RCC 7860 (cell line): ENCODE results near the gene VAC14.

Experiments used
- DNase-seq: peaks from one replicate; pipeline ENCODE4 v3.0.0-alpha.2; 2015; ENCODE audit warnings: low spot score
- FAIRE-seq: peaks from 2 replicates; lab custom pipeline; 2012; peaks lifted over from hg19 to GRCh38; lab: Jason Lieb, UNC

The VAC14 gene

DNA sequence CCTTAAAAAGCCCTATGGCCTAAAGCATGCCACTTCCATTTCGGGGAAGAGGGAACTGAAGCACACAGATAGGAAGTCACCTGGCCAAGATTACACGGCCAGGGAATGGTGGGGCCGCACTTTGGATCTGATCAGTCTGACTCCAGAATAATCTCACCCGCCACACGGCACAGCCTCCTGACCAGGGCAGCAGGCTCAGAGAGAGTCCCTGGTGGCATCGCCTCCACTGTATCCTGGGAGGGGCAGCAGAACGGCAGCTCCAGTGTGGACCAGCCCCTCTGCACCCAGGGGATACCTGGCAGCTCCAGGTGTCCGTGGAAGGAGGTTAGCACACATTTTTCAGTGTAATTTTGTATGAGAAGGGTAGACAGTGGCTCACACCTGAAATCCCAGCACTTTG, 35.5 kb downstream of the VAC14 start:
- DNase-seq, result no peak
- no peak for FAIRE-seq

DNA sequence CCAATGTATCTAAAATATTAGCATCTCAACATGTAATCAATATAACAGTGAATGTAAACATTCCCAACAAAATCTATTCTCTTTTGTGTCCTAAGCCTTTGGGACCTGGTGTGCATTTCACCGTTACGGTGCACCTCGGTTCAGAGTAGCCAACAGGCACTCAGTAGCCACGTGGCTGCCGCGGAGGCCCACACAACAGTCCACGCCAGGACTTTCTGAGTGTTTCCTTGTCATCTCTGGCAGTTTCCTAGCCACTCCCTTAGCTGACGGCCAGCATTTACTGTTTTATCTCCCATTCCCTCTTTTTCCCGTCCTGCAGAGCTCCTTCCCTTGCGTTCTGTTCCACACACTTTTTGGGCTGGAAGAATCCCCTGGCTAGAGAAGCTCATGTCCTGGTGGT, 36.3 kb downstream of the VAC14 start:
- no peak for DNase-seq
- FAIRE-seq, result no peak

DNA sequence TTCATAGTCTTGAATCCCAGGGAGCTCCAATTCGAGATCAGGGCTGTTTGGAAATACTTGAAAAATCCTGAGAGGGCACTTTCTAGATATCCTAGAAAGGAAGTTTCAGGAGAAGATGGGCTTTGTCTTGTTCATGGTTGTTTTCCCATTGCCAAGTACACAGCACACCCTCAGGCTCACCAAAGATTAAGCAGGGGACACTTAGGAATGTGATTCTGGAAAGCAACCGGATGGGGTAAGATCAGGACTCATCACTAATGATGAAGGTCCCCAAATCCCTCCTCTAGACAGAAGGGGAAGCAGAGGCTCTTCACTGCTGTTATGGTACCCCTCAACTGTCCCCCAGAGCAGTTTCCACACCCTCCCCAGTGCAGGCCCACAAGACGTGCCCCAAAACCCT, 40.7 kb downstream of the VAC14 start:
- FAIRE-seq (no peak), DNase-seq (no peak)

DNA sequence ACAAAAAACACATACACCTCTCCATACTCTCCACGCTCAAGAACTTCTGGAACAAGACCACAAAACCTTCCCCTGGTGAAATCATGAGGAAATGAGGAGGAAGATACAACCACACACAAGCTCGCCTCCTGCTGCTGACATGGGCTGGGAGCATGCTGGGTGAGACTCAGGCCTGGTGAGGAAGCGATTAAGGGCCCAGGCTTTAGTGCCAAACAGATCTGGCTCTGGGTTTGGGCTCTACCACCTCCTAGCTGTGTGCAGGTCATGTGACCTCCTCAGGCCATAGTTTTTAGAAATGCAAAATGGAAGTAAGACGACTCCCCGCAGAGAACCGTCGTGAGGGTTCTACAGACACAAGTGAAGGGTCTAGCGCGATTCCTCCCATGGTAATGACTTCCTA, 41.3 kb downstream of the VAC14 start:
- no peak for FAIRE-seq
- no peak for DNase-seq

DNA sequence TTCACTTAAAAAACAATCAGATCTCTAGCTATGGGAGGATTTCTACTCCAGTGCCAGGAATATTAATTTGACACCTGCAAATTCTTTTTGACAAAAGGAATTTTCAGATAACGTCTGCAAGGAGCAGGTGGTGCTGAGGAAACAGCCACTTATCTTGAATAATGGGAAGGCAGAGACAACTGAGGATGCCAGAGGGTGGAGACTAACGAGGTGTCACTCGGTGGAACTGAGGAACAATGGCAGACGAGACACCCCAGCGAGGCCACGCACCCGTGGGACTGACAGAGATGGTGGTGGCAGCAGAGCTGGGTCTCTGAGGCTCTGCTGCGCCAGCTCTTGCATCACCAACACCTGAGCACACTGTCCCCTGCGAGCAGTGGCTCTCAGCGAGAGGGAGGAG, 42.2 kb downstream of the VAC14 start:
- FAIRE-seq, result no peak
- DNase-seq, result no peak

DNA sequence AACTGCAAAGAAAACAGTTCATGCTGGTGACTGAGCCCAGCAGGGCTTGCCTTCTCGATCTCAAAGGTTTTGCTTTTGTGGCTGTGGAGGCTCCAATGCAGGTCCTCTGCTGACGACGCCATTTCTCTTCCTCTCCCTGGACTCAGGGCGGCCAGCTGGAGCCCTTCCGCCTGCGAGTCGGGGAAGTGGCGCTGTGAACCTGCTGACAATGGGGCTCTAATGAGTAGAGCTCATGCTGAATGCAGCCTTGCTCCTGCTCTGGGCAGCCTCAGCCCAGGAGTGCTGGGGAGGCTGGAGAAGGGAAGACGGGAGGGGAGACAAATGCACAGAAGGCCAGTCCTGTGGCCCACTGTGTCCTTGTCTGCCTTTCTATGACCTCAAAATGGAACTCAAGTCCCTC, 43.8 kb downstream of the VAC14 start:
- FAIRE-seq, result no peak

DNA sequence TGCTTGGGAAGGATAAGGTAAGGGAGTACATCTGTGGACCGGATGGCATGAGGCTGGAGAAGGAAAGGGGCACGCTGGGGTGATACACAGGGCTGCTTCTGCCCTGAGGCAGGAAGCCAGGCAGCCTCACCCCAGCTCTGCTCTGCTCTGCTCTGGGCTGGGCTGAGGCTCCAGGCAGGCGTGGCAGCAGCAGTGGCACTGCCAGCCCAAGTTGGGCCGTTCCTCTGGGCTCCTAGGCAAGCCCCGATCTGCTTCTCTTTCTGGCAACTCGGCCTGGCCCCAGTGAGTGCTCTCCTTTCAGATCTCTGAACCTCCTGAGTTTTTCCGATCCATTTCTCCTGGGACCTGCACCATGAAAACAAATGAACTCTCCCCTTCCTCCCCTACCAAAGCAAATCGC, 44.9 kb downstream of the VAC14 start:
- no peak for DNase-seq
- no peak for FAIRE-seq

More for the DNA sequence above, 43.8 kb downstream of the VAC14 start:
- DNase-seq, result no peak

DNA sequence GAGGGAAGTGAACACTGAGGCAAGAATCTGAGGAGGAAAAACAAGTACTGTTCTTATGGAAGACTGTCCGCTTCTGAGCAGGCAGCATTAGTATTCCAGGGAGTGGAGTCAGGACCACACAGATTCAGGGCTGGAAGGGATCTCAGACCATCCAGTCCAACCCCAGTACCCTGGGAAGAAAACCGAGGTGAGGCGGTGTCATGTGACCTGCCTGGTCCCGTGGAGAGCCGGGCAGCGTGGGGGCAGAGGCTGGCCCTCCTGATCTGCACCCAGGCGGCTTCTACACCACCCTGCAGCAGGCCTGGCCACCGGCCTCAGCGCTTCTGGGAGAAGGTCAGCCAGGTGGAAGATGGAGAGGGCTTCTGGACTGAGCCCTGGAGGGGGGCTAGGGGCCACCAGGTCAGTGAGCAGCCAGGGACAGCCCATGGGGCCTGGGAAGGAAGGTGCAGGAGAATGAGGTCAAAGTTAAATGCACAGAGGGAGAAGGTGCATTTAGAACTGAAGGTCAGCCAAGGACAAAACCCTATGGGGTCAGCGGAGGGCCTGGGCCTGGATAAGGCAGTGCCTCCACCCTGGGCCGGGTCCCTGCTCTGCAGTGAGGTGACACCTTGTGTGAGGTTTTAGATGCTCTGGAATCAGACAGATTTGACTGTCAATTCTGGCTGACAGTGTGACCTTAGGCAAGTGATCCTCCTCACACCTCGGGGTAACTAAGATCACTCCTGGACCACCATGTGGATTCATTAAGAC, 45.9 kb downstream of the VAC14 start:
- FAIRE-seq (no peak), DNase-seq (no peak)

DNA sequence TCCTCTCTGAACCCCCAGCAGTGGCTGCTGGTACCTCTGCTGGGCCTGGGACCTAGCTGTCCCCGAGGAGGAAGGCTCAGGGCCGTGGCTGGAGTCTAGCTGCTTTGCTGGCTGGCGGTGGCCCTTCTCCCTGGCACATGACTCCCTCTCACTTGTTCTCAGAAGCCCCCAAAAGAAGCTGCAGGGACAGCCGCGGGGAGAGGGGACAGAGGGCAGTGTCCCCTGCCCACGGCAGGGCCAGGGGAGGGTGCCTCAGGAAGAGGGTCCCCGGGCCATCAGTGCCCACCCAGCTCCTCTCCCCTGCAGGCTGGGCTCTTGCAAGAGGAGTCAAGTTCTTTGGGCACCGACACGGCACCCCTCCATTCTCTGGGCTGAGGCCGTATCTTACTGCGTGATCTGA, 46.6 kb downstream of the VAC14 start:
- no peak for FAIRE-seq
- no peak for DNase-seq

DNA sequence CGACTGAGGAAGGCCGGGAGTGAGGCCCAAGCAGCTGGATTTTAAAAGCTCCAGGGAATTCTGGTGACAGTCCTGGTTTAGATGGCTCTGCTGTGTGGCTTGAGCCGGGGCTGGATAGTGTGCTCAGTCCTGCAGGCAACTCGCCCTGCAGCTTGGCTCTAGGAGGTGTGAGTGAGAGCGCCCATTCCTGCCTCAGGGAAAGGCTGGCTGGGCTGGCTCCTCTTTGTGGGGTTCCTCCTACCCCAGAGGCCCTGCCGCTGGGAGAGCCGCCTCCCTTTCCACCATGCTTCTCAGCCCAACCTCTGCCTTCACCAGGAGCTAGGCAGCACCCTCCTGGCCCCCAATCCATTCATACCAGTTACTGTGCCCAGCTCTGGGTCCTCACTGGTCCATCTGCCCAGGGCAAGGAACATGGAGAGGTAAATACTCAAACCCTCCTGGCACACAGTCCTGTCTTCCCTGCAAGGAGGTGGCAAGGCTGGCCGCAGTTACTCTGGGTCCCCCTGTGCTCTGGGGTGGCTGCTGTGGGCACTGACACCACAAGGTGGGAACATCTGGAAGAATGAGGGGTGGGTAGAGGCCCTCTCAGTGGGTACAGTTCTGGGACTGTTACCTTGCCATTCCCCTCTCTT, 47.1 kb downstream of the VAC14 start:
- FAIRE-seq (no peak), DNase-seq (no peak)

DNA sequence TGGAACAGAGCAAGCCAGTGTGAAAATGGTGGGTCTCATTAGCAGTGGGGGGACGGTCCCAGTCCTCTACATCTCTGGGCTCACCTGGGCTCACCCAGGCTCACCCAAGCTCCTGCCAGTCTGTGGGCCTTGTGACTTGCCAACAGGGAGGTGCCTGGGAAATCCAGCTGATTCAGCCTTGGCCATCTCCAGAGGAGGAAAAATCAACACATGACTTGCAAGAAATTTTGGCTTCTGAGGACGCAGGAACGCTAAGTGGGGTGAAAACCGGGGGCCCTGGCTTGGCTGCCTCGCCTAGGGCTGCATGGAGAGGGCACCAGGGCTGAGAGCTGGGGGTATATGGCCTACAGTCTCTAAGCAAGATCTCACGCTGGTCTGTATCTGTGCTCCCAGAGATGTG, 47.7 kb downstream of the VAC14 start:
- FAIRE-seq, result no peak

DNA sequence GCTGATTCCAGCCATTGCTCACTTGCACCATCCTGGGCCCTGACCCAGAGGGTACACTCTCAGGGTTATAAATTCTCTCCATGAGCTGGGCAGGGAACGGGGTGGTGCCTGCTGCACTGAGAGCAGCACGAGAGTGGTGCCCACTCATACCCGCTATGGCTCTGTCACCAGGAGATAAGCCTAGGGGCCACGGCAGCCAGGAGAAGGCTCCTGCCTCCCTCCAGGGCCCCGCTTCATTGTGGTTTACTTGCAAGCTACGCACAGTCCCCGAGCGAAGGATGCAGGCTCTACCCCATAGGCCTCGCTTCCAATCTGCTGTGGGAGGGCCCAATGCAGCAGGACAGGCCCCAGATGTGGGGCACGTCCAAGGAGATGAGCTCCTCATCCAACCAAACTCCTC, 48.5 kb downstream of the VAC14 start:
- FAIRE-seq (no peak), DNase-seq (no peak)

More for the DNA sequence above, 47.7 kb downstream of the VAC14 start:
- DNase-seq, result no peak

DNA sequence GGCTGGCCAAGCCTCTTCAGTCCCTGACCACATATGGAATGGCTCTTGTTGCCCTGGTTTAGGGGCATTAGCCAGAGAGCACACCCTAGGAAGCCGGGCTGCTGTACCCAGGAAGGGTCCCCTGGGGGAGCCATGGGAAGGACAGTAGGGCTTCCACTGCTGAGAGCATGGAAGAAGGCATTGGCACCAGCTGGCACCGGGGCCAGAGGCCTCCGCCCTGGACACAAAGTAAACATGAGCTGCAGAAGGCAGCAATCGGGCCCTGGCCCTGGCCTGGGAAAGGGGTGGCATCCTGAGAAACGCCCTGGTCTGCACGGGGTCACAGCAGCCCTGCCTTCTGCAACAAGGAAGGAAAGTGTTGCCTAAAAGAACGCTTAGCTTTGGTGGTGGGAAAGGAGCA, 49.4 kb downstream of the VAC14 start:
- DNase-seq (no peak), FAIRE-seq (no peak)

DNA sequence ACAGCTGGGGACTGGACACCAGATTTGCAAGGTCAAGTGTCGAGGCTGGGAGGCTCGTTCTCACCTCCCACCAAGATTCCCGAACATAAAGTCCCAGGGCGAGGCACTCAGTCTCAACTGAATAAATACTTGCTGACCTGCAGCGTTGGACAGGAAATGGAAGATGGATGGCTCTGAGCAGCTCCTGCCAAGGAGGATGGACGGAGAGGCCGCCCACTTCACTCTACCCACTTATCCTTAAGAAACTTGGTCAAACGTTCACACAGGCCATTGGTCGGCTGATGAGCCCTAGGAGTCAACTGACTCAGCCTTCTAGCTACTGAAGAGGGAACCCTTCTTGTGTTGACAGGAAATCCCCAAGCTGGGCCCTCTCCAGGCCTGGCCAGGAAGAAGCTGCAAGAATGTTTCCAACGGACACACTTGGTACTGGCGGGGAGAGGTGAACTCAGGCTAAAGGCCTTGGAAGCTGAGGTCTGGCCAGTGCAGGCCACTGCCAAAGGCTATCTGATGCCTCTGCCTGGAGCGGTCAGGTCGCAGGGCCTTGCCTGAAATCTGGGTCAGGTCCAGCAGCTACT, 50.0 kb downstream of the VAC14 start:
- peak; percentile 97 for FAIRE-seq
- peak; percentile 97 for DNase-seq

DNA sequence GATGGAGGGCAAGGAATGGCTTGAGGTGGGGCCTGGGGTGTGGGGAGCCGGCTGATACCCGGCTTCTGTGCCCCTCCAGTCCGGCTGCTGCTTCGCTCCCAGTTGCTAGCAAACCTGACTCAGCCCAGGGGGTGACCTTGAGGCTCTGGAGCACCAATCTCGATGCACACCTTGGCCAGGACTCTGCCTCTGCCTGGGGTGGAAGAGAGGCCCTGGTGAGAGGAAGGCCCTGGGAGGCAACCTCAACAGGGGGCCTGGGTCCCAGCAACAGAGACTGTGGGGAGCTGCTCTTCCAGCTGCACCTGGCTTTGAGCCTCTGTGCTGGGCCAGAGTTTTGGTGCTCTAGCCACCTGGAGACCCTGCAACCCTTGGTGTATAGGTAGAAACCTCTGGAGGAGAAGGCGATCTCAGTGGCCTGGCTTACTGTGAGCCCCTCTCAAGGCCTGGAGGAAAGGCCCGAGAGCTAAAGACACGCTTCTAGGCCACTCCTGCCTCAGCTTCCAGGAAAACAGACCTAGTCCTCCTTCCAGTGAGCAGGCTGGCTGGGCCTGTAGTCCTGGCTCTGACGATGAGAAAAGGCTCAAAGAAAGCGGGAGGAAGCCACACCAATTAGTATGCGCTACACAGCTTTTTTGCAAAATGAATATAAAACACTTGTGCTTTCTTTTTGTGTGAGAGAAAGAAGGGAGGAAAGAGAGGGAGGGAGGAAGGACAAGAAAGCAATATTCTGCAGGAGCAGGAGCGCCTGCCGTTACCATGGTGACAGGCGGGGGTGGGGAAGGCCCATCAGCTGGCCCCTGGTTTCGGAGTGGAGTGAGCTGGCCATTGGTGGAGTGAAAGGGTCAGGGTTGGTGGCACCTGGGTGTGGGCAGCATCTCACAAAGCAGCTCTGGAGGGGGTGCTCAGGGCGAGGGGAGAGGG, 51.0 kb downstream of the VAC14 start:
- FAIRE-seq (no peak), DNase-seq (peak; percentile 22)

DNA sequence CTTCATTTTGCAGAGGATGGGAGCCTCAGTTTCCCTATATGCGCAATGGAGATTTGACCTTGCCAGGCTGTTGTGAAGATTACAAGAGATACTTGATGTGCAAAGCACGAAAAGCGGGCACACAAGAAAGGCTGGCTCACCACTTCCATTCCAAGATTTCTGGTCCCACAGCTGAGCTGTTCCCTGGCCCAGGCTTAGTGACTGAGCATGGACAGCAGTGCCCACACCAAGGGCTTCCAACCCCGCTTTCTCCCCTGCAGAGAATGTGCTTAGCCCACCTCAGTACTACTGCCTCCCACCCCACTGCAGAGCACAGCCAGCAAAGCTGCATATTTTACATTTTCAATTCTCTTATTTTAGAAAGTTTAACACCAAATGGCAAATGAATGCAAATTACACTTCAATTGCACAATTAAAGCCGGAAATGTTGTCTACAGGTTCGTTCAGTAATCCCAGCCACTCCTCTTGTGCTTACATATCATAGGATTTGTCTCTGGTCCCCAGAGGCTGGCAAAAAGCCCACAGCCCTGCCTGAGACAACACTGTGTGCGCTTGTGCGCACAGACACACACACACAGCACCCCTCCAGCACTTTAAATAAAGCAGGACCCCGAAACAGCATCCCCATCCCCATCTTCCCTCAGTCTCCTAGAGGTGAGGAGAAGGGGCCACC, 51.8 kb downstream of the VAC14 start:
- no peak for DNase-seq
- FAIRE-seq, result no peak

DNA sequence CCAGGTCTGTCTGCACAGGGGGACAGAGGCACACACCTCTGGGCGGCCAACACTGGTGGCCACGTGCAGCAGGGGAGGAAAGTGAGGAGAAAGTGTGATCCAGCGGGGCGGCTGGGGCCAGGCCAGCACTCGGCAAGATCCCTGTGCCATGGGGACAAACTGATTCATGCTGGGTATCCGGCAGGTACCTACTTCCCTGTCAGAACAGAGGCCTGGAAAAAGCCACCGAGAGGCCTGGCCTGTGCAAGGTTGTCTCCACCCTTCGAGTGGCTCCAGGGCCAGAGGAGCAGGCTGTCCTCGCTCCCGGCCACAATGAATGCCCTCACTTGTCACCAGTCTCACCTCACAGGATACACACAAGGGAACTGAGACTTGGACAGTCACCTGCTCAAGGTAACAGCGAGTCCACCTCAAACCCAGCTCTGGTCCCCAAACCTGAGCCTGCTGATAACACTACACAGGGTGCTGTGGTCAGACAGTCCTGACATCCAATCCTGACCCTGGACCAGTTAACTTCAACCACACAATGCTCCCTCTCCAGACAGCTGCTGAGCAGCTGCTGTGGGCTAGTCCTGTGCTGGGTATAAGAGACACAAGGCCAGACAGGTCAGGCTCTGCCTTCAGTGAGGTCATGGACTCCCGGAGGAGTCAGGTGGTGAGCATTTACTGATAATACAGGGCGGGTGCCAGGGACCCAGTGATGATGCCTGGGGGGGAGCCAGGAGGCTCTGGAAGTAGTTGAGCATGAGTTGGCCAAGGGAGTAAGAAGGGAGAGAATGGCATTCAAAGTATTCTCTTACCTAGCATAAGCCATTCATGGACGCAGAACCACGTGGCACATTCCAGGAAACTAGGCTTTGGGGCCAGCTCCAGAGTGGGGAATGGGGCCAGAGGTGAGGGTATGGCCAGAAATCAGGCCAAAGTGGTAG, 53.0 kb downstream of the VAC14 start:
- peak; percentile 85 for FAIRE-seq
- peak; percentile 92 for DNase-seq

DNA sequence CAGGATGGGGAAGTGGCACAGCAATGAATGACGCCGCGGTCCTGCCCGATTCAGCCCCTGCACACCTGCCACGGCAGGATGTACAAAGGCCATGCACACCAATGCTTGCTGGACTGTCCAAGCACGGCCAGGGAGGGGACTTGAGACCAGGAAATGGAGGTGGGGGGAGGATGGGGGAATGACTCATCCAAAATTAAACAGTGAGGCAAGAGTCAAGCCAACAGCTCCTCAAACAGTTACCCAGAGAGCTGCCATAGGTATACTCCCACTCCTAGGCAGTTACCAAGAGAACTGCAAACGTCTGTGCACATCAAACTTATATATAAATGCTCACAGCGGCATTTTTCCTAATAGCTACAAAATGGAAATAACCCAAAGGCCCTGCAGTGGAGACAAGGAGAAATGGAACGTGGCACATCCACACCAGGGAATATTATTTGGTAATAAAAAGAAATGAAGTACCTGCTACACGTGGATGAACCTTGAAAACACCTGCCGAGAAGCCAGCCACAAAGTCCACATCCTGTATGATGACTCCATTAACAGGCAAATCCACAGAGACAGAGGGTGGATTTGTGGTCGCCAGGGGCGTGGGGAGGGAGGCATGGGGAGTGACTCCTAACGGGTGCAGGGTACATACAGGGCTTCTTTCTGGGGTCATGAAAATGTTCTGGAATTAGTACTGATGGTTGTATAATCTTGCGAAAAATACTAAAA, 54.1 kb downstream of the VAC14 start:
- peak; percentile 94 for DNase-seq
- FAIRE-seq, result peak; percentile 92
